HCT116 (cell line): ENCODE measurements around the gene HDAC2. TPM values are rescaled to one million over a fixed set of nuclear protein-coding genes. Genes with fewer than 3 reads are reported as not detected.

Experiments
- ATAC-seq: fragments of 200-7000 bp; cut with Tn5 transposase; 2 replicates; pipeline ENCODE4 v1.9.1; 2020; ENCODE audit warnings: mild to moderate bottlenecking, moderate library complexity
- BruUV-seq: library from RNA; stranded (reverse); fragments of 400-500 nt; replicated peaks from 2 replicates; lab custom pipeline; 2021; lab: Mats Ljungman, UMichigan
- CTCF ChIA-PET: fragments of 300-600 bp; sonication (Branson Sonifier 250); formaldehyde crosslinking; loops from one replicate; lab custom pipeline; 2021; ENCODE audit warnings: antibody characterized with exemption; lab: Charles Lee
- POLR2A ChIA-PET: fragments of 300-600, 350-600 bp; sonication (Branson Sonifier 250); formaldehyde crosslinking; loops from one replicate; lab custom pipeline; 2021; ENCODE audit warnings: antibody characterized with exemption; lab: Charles Lee
- RAD21 ChIA-PET, 2 experiments: fragments of 300-600 bp; sonication (Branson Sonifier 250); formaldehyde crosslinking; loops; one replicate each; lab custom pipeline; 2023; ENCODE audit warnings: low total read pairs in 2 of 2; ENCODE audit not compliant: uncharacterized antibody in 2 of 2, unreplicated experiment in 2 of 2, low non-redundant PET in 1 of 2; lab: Charles Lee
- DNase-seq: peaks from one replicate; pipeline ENCODE4 v3.0.0-alpha.2; 2010; ENCODE audit warnings: low read depth, low spot score
- H2AFZ ChIP-seq: fragments of 200-600 bp; shearing (Covaris generic), sonication (generic); 2 replicates; pipeline ENCODE4 v1.6.1; 2017; ENCODE audit warnings: low read depth, mixed run types, mixed read lengths, antibody characterized with exemption, low read length; ENCODE audit not compliant: poor library complexity, severe bottlenecking
- H3K27ac ChIP-seq: 2 replicates; pipeline ENCODE4 v1.5.1; 2012; ENCODE audit warnings: low read depth, low read length
- H3K27me3 ChIP-seq: fragments of 200-600 bp; sonication (generic); 2 replicates; pipeline ENCODE4 v1.6.1; 2016; ENCODE audit warnings: mixed run types, low read length, mixed read lengths; ENCODE audit not compliant: insufficient read depth
- H3K36me3 ChIP-seq, 2 experiments: fragments of 200-500 bp in 1 of 2; fragments of 200-600 bp in 1 of 2; sonication (Bioruptor generic) in 1 of 2; sonication (generic) in 1 of 2; 2 replicates each; pipeline versions ENCODE4 v1.5.1 to v1.6.1; 2014 to 2016; ENCODE audit warnings: low read length in 2 of 2, inconsistent platforms in 1 of 2, mixed read lengths in 1 of 2, mixed run types in 1 of 2; ENCODE audit not compliant: insufficient read depth in 2 of 2, control insufficient read depth in 1 of 2
- H3K4me1 ChIP-seq, 2 experiments: fragments of 200-600 bp in 1 of 2; sonication (generic) in 1 of 2; 2 replicates each; pipeline versions ENCODE4 v1.5.1 to v1.6.1; 2012 to 2017; ENCODE audit warnings: low read length in 2 of 2, inconsistent platforms in 1 of 2, mild to moderate bottlenecking in 1 of 2, mixed read lengths in 1 of 2, mixed run types in 1 of 2, moderate library complexity in 1 of 2; ENCODE audit not compliant: insufficient read depth in 2 of 2, control insufficient read depth in 1 of 2
- H3K4me2 ChIP-seq: fragments of 200-600 bp; sonication (generic); 2 replicates; pipeline ENCODE4 v1.6.1; 2017; ENCODE audit warnings: mixed run types, low read length, mixed read lengths
- H3K4me3 ChIP-seq, 2 experiments: fragments of 200-600 bp in 1 of 2; sonication (generic) in 1 of 2; replicated peaks in 1 of 2; 2 replicates each; pipeline ENCODE4 v1.5.1; 2011 to 2016; ENCODE audit warnings: low read length in 2 of 2, control low read depth in 1 of 2, low read depth in 1 of 2, mild to moderate bottlenecking in 1 of 2, mixed read lengths in 1 of 2, mixed run types in 1 of 2
- H3K79me2 ChIP-seq: fragments of 200-600 bp; sonication (generic); 2 replicates; pipeline ENCODE4 v1.6.1; 2017; ENCODE audit warnings: mild to moderate bottlenecking, mixed run types, low read length, moderate library complexity, mixed read lengths; ENCODE audit not compliant: insufficient read depth
- H3K9ac ChIP-seq: fragments of 200-600 bp; sonication (generic); 2 replicates; pipeline ENCODE4 v1.6.1; 2016; ENCODE audit warnings: low read length, mixed read lengths
- H3K9me2 ChIP-seq: fragments of 200-600 bp; sonication (generic), shearing (Covaris generic); 2 replicates; pipeline ENCODE4 v1.6.1; 2017; ENCODE audit warnings: mixed run types, mild to moderate bottlenecking, moderate library complexity; ENCODE audit not compliant: insufficient read depth
- H3K9me3 ChIP-seq, 2 experiments: fragments of 200-500 bp in 1 of 2; fragments of 200-600 bp in 1 of 2; sonication (Bioruptor generic) in 1 of 2; sonication (generic) in 1 of 2; 2 replicates each; pipeline ENCODE4 v1.6.1; 2014 to 2017; ENCODE audit warnings: low read length in 2 of 2, mixed read lengths in 2 of 2, inconsistent platforms in 1 of 2, low read depth in 1 of 2, mild to moderate bottlenecking in 1 of 2, mixed run types in 1 of 2, moderate library complexity in 1 of 2; ENCODE audit not compliant: control insufficient read depth in 1 of 2, insufficient read depth in 1 of 2
- H4K20me1 ChIP-seq: fragments of 200-600 bp; sonication (generic), shearing (Covaris generic); 2 replicates; pipeline ENCODE4 v1.6.1; 2017; ENCODE audit warnings: mixed run types, mild to moderate bottlenecking, moderate library complexity; ENCODE audit not compliant: insufficient read depth
- ATF3 ChIP-seq: IDR thresholded peaks from 2 replicates; pipeline ENCODE4 v1.6.1; 2012
- CBX3 ChIP-seq: IDR thresholded peaks from 2 replicates; pipeline ENCODE4 v1.6.1; 2012; ENCODE audit warnings: low read depth
- CTCF ChIP-seq, 3 experiments: fragments of 200-600 bp in 1 of 3; sonication (generic) in 1 of 3; IDR thresholded peaks in 2 of 3; conservative IDR thresholded peaks in 1 of 3; 2 replicates each; pipeline ENCODE4 v1.5.1; 2012 to 2017; ENCODE audit warnings: low read depth in 2 of 3, low read length in 2 of 3, antibody characterized with exemption in 1 of 3, borderline replicate concordance in 1 of 3, control low read depth in 1 of 3, mild to moderate bottlenecking in 1 of 3, mixed read lengths in 1 of 3, mixed run types in 1 of 3, moderate library complexity in 1 of 3; ENCODE audit not compliant: insufficient read depth in 1 of 3
- EZH2phosphoT487 ChIP-seq: fragments of 200-600 bp; IDR thresholded peaks from 2 replicates; pipeline ENCODE4 v1.6.1; 2018; ENCODE audit warnings: antibody characterized with exemption, borderline replicate concordance
- JUND ChIP-seq: IDR thresholded peaks from 2 replicates; pipeline ENCODE4 v1.6.1; 2012
- MAX ChIP-seq: IDR thresholded peaks from 2 replicates; pipeline ENCODE4 v1.6.1; 2012
- POLR2A ChIP-seq: IDR thresholded peaks from 2 replicates; pipeline ENCODE4 v1.7.0; 2011; ENCODE audit warnings: borderline replicate concordance; ENCODE audit not compliant: insufficient read depth, insufficient read length; ENCODE audit errors: extremely low read depth
- POLR2AphosphoS5 ChIP-seq: IDR thresholded peaks from 2 replicates; pipeline ENCODE4 v1.6.1; 2011; ENCODE audit warnings: mild to moderate bottlenecking, low read depth, low read length, moderate library complexity
- RAD21 ChIP-seq: IDR thresholded peaks from 2 replicates; pipeline ENCODE4 v1.6.1; 2012; ENCODE audit warnings: low read depth, mild to moderate bottlenecking
- SP1 ChIP-seq: IDR thresholded peaks from 2 replicates; pipeline ENCODE4 v1.6.1; 2012; ENCODE audit warnings: low read depth
- YY1 ChIP-seq: IDR thresholded peaks from 2 replicates; pipeline ENCODE4 v1.6.1; 2011; ENCODE audit warnings: low read length, low read depth, moderate library complexity, mild to moderate bottlenecking; ENCODE audit not compliant: insufficient replicate concordance; ENCODE audit errors: extremely low read depth
- ZBTB33 ChIP-seq: IDR thresholded peaks from 2 replicates; pipeline ENCODE4 v1.6.1; 2011; ENCODE audit warnings: mild to moderate bottlenecking, low read length, moderate library complexity; ENCODE audit not compliant: insufficient replicate concordance; ENCODE audit errors: extremely low read depth
- ZNF274 ChIP-seq: fragments of 200-500 bp; sonication (Bioruptor generic); IDR thresholded peaks from 2 replicates; pipeline ENCODE4 v1.6.1; 2014; ENCODE audit warnings: mild to moderate bottlenecking, low read depth, low read length, inconsistent platforms
- intact Hi-C: fragments of 100-400 bp; cut with micrococcal nuclease; formaldehyde crosslinking; loops from 2 replicates; pipeline ENCODE4 v1.10.0; 2022
- total RNA-seq: library from RNA; stranded (reverse); gene quantifications from one replicate; pipeline ENCODE4 v1.2.1, GENCODE V29; 2021; ENCODE audit not compliant: unreplicated experiment

HDAC2 gene
- total RNA-seq, 1 experiment from 2014 or later: 153 TPM

GRCh38 chr6:113939825-113940224, 31.1 kb downstream of the HDAC2 start:
- Histone ChIP-seq H2AFZ (no peak overlapping the region), H3K4me3 (no peak overlapping the region), H3K79me2 (no peaks in the 10 kb centered on the region), H4K20me1 (no peaks in the 10 kb centered on the region), H3K4me2 (no peak overlapping the region), H3K36me3 (peaks cover 45 to 48% of the 10 kb centered on the region in 2 experiments), H3K9ac (no peak overlapping the region), H3K27ac (no peak overlapping the region), H3K9me3 (no peaks in the 10 kb centered on the region), H3K27me3 (no peaks in the 10 kb centered on the region), H3K4me1 (no peaks in the 10 kb centered on the region), H3K9me2 (no peaks in the 10 kb centered on the region)
- intact Hi-C loops: no loop called here
- ChIA-PET RAD21 (no interaction called here), POLR2A (interaction anchor here (0.5 kb wide), 1 partner anchor 11 kb away, joined by 3 read pairs; no protein-coding TSS in a partner anchor), CTCF (no interaction called here)
- DNase-seq (no peak), ATAC-seq (no peak)
- BruUV-seq: no TSS peak
- TF ChIP-seq CTCF (IDR thresholded peaks at IDR 0.05 in 2 of 3, conservative IDR thresholded peaks at IDR 0.05 in 1 of 3; ENCODE audit: borderline replicate concordance in 1 of 3, insufficient read depth in 1 of 3, low read depth in 2 of 3, low read length in 2 of 3) (no peak), CBX3 (no peak), POLR2AphosphoS5 (no peak), ZBTB33 (no peak), RAD21 (no peak), ATF3 (no peak), JUND (no peak), POLR2A (no peak), EZH2phosphoT487 (no peak), YY1 (no peak), ZNF274 (no peak), MAX (no peak), SP1 (no peak)
